Liver (tissue), 9 donors: ENCODE results near the gene ARHGEF19. TPM values are rescaled to one million over a fixed set of nuclear protein-coding genes. Genes with fewer than 3 reads are reported as not detected.

Experiments used
- DNase-seq: peaks from one replicate; pipeline ENCODE4 v3.0.0-alpha.2; 2017; ENCODE audit warnings: low spot score
- H3K27ac ChIP-seq, 2 donors: one replicate each; pipeline ENCODE4 v1.7.0; 2013; ENCODE audit warnings: inconsistent platforms in 2 of 2, low read length in 2 of 2, control low read depth in 1 of 2, low read depth in 1 of 2, mild to moderate bottlenecking in 1 of 2
- H3K27me3 ChIP-seq, 4 donors: one replicate each; pipeline versions ENCODE4 v1.6.1 to v1.7.0; 2013; ENCODE audit warnings: low read length in 3 of 4, inconsistent platforms in 1 of 4, mild to moderate bottlenecking in 1 of 4, moderate library complexity in 1 of 4; ENCODE audit not compliant: control insufficient read depth in 4 of 4, insufficient read depth in 4 of 4
- H3K36me3 ChIP-seq, 4 donors: one replicate each; pipeline versions ENCODE4 v1.6.1 to v1.7.0; 2013; ENCODE audit warnings: low read length in 3 of 4, mild to moderate bottlenecking in 3 of 4, low read depth in 1 of 4, moderate library complexity in 1 of 4; ENCODE audit not compliant: control insufficient read depth in 4 of 4, insufficient read depth in 3 of 4
- H3K4me1 ChIP-seq, 4 donors: one replicate each; pipeline versions ENCODE4 v1.6.1 to v1.7.0; 2013; ENCODE audit warnings: low read length in 3 of 4, mild to moderate bottlenecking in 3 of 4, moderate library complexity in 1 of 4; ENCODE audit not compliant: control insufficient read depth in 4 of 4, insufficient read depth in 4 of 4
- H3K4me3 ChIP-seq, 3 donors: one replicate each; pipeline versions ENCODE4 v1.6.1 to v1.7.0; 2013; ENCODE audit warnings: low read length in 3 of 3, control low read depth in 1 of 3, low read depth in 1 of 3, mild to moderate bottlenecking in 1 of 3
- H3K9ac ChIP-seq, 2 donors: one replicate each; pipeline ENCODE4 v1.7.0; 2013; ENCODE audit warnings: low read length in 2 of 2, mild to moderate bottlenecking in 2 of 2, moderate library complexity in 2 of 2, control low read depth in 1 of 2, low read depth in 1 of 2
- H3K9me3 ChIP-seq, 4 donors: one replicate each; pipeline versions ENCODE4 v1.6.1 to v1.7.0; 2013; ENCODE audit warnings: low read length in 3 of 4; ENCODE audit not compliant: control insufficient read depth in 4 of 4
- EGR1 ChIP-seq, 2 donors: IDR thresholded peaks; 2 replicates each; pipeline ENCODE4 v1.6.1; 2016 to 2018; ENCODE audit warnings: antibody characterized with exemption in 2 of 2, low read depth in 2 of 2
- GABPA ChIP-seq, 2 donors: IDR thresholded peaks in 1 of 2; conservative IDR thresholded peaks in 1 of 2; 2 replicates each; pipeline ENCODE4 v1.6.1; 2016; ENCODE audit warnings: antibody characterized with exemption in 2 of 2, mild to moderate bottlenecking in 1 of 2, moderate library complexity in 1 of 2
- HNF4A ChIP-seq, 2 donors: conservative IDR thresholded peaks; 2 replicates each; pipeline ENCODE4 v1.6.1; 2016; ENCODE audit warnings: antibody characterized with exemption in 2 of 2, mild to moderate bottlenecking in 2 of 2
- HNF4G ChIP-seq: IDR thresholded peaks from 2 replicates; pipeline ENCODE4 v1.6.1; 2016; ENCODE audit warnings: antibody characterized with exemption
- JUND ChIP-seq, 2 donors: IDR thresholded peaks; 2 replicates each; pipeline ENCODE4 v1.6.1; 2016; ENCODE audit warnings: antibody characterized with exemption in 2 of 2
- NR2F2 ChIP-seq: IDR thresholded peaks from 2 replicates; pipeline ENCODE4 v1.6.1; 2016; ENCODE audit warnings: antibody characterized with exemption
- RAD21 ChIP-seq, 2 donors: IDR thresholded peaks; 2 replicates each; pipeline ENCODE4 v1.6.1; 2016; ENCODE audit warnings: antibody characterized with exemption in 2 of 2, mild to moderate bottlenecking in 2 of 2
- RXRA ChIP-seq, 2 donors: IDR thresholded peaks; 2 replicates each; pipeline ENCODE4 v1.6.1; 2017 to 2018; ENCODE audit warnings: antibody characterized with exemption in 2 of 2, mild to moderate bottlenecking in 1 of 2
- TAF1 ChIP-seq: conservative IDR thresholded peaks from 2 replicates; pipeline ENCODE4 v1.6.1; 2016; ENCODE audit warnings: antibody characterized with exemption, mild to moderate bottlenecking
- YY1 ChIP-seq: IDR thresholded peaks from 2 replicates; pipeline ENCODE4 v1.6.1; 2016; ENCODE audit warnings: antibody characterized with exemption, mild to moderate bottlenecking
- WGBS: extraction: QIAGEN DNeasy Blood & Tissue Kit; methylation state at CpG from one replicate; pipeline ENCODE4 v1.1.7; 2013; 5-methylcytosine and 5-hydroxymethylcytosine counted together
- polyA plus RNA-seq, 2 donors: library from polyadenylated mRNA; stranded (reverse) in 1 of 2; unstranded in 1 of 2; fragments of 200-250 nt in 1 of 2; fragments of >200 nt in 1 of 2; fragmentation: Nextera tagmentation in 1 of 2; extraction: Ambion mirVana in 1 of 2; gene quantifications; one replicate each; pipeline versions ENCODE4 v1.2.1 to v1.2.3, GENCODE V29; 2013 to 2015
- total RNA-seq, 2 donors: library from RNA; depleted of rRNA; stranded (reverse); fragments of >200 nt; gene quantifications; one replicate each; pipeline ENCODE4 v1.2.3, GENCODE V29; 2014
- TF ChIP-seq, protein P1 (sequence below): IDR thresholded peaks from 2 replicates; pipeline ENCODE4 v1.6.1; 2016; ENCODE audit warnings: antibody characterized with exemption
- TF ChIP-seq, protein P2 (sequence below): fragments of 150-350 bp; IDR thresholded peaks from 2 replicates; pipeline ENCODE4 v1.5.1; 2017; ENCODE audit warnings: improper control_type of control experiment, low read depth, low read length; ENCODE audit not compliant: missing input control
- TF ChIP-seq, protein P3 (sequence below): IDR thresholded peaks from 2 replicates; pipeline ENCODE4 v1.6.1; 2016; ENCODE audit warnings: antibody characterized with exemption
- TF ChIP-seq, protein P4 (sequence below): IDR thresholded peaks from 2 replicates; pipeline ENCODE4 v1.6.1; 2016; ENCODE audit warnings: antibody characterized with exemption, mild to moderate bottlenecking
- TF ChIP-seq, protein P5 (sequence below): IDR thresholded peaks from 2 replicates; pipeline ENCODE4 v1.6.1; 2016; ENCODE audit warnings: antibody characterized with exemption
- donor health status: healthy.
- donor health status: healthy.
- donor health status: healthy.
- donor health status: healthy.
- donor health status: healthy.

ARHGEF19 gene
- total and polyA plus RNA-seq, 4 donors = 0.79 to 3.2 (median 2.5) TPM

DNA sequence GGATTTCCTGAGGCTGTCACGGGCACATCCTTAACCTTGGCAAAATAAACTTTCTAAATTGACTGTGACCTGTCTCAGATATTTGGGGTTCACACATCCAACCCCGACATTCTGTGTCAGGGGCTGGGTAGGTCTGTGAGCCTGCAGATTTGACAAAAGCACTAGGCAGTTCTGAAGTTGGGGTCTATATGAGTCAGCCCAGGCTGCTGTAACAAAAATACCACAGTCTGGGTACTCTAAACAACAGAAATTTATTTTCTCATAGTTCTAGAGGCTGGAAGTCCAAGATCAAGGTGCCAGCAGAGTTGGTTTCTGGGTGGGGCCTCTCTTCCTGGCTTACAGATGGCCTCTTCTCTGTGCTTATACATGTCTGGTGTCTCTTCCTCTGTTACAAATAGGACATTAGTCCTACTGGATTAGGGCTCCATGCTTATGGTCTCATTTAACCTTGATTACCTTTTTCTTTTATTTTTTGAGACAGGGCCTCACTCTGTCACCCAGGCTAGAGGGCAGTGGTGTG, 27.6 kb upstream of the ARHGEF19 start:
- Histone ChIP-seq H3K4me1 (peaks cover 1 to 17% (median 12%) of the 10 kb centered on the region in 4 donors), H3K4me3 (no peak overlapping the region), H3K9ac (no peak overlapping the region), H3K27me3 (no peaks in the 10 kb centered on the region), H3K27ac (no peak overlapping the region), H3K9me3 (no peaks in the 10 kb centered on the region), H3K36me3 (no peaks in the 10 kb centered on the region)
- TF ChIP-seq RXRA (IDR thresholded peaks at IDR 0.05) = no peak
- TF ChIP-seq EGR1 (IDR thresholded peaks at IDR 0.05; ENCODE audit: low read depth in 2 of 2) = no peak
- TF ChIP-seq, protein P1, sequence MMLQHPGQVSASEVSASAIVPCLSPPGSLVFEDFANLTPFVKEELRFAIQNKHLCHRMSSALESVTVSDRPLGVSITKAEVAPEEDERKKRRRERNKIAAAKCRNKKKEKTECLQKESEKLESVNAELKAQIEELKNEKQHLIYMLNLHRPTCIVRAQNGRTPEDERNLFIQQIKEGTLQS = no peak
- TF ChIP-seq NR2F2 = no peak
- TF ChIP-seq, protein P2, sequence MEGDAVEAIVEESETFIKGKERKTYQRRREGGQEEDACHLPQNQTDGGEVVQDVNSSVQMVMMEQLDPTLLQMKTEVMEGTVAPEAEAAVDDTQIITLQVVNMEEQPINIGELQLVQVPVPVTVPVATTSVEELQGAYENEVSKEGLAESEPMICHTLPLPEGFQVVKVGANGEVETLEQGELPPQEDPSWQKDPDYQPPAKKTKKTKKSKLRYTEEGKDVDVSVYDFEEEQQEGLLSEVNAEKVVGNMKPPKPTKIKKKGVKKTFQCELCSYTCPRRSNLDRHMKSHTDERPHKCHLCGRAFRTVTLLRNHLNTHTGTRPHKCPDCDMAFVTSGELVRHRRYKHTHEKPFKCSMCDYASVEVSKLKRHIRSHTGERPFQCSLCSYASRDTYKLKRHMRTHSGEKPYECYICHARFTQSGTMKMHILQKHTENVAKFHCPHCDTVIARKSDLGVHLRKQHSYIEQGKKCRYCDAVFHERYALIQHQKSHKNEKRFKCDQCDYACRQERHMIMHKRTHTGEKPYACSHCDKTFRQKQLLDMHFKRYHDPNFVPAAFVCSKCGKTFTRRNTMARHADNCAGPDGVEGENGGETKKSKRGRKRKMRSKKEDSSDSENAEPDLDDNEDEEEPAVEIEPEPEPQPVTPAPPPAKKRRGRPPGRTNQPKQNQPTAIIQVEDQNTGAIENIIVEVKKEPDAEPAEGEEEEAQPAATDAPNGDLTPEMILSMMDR = no peak
- no peak for TF ChIP-seq GABPA (IDR thresholded peaks at IDR 0.05 in 1 of 2, conservative IDR thresholded peaks at IDR 0.05 in 1 of 2)
- TF ChIP-seq, protein P3, sequence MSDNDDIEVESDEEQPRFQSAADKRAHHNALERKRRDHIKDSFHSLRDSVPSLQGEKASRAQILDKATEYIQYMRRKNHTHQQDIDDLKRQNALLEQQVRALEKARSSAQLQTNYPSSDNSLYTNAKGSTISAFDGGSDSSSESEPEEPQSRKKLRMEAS = no peak
- TF ChIP-seq, protein P4, sequence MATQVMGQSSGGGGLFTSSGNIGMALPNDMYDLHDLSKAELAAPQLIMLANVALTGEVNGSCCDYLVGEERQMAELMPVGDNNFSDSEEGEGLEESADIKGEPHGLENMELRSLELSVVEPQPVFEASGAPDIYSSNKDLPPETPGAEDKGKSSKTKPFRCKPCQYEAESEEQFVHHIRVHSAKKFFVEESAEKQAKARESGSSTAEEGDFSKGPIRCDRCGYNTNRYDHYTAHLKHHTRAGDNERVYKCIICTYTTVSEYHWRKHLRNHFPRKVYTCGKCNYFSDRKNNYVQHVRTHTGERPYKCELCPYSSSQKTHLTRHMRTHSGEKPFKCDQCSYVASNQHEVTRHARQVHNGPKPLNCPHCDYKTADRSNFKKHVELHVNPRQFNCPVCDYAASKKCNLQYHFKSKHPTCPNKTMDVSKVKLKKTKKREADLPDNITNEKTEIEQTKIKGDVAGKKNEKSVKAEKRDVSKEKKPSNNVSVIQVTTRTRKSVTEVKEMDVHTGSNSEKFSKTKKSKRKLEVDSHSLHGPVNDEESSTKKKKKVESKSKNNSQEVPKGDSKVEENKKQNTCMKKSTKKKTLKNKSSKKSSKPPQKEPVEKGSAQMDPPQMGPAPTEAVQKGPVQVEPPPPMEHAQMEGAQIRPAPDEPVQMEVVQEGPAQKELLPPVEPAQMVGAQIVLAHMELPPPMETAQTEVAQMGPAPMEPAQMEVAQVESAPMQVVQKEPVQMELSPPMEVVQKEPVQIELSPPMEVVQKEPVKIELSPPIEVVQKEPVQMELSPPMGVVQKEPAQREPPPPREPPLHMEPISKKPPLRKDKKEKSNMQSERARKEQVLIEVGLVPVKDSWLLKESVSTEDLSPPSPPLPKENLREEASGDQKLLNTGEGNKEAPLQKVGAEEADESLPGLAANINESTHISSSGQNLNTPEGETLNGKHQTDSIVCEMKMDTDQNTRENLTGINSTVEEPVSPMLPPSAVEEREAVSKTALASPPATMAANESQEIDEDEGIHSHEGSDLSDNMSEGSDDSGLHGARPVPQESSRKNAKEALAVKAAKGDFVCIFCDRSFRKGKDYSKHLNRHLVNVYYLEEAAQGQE = no peak
- TF ChIP-seq, protein P5, sequence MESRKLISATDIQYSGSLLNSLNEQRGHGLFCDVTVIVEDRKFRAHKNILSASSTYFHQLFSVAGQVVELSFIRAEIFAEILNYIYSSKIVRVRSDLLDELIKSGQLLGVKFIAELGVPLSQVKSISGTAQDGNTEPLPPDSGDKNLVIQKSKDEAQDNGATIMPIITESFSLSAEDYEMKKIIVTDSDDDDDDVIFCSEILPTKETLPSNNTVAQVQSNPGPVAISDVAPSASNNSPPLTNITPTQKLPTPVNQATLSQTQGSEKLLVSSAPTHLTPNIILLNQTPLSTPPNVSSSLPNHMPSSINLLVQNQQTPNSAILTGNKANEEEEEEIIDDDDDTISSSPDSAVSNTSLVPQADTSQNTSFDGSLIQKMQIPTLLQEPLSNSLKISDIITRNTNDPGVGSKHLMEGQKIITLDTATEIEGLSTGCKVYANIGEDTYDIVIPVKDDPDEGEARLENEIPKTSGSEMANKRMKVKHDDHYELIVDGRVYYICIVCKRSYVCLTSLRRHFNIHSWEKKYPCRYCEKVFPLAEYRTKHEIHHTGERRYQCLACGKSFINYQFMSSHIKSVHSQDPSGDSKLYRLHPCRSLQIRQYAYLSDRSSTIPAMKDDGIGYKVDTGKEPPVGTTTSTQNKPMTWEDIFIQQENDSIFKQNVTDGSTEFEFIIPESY = no peak
- TF ChIP-seq HNF4G = no peak
- TF ChIP-seq HNF4A (conservative IDR thresholded peaks at IDR 0.05) = no peak
- no peak for TF ChIP-seq TAF1
- no peak for TF ChIP-seq RAD21 (IDR thresholded peaks at IDR 0.05)
- TF ChIP-seq JUND (IDR thresholded peaks at IDR 0.05) = no peak
- TF ChIP-seq YY1 = no peak
- DNase-seq = no peak
- 90% methylated on average over 2 of the region's 2 CpGs for WGBS
